ACC112 (cell line): ENCODE measurements around the gene TMEM138.
A peak's percentile ranks its signal among the peaks of the same experiment; 100 is the strongest.
"Not testable (repeated sequence)": the region's sequence is repeated elsewhere in the genome, so short reads cannot be mapped to it uniquely, and the experiment has no call there.

ENCODE experiments used
- H2AFZ ChIP-seq: fragments of 200-600 bp; sonication (generic); one replicate; pipeline ENCODE4 v1.6.0; 2017; ENCODE audit warnings: antibody characterized with exemption, low read length; ENCODE audit not compliant: unreplicated experiment
- H3K27ac ChIP-seq: fragments of 200-600 bp; sonication (generic); 2 replicates; pipeline ENCODE4 v1.5.1; 2014; ENCODE audit warnings: low read depth, mild to moderate bottlenecking, antibody characterized with exemption, low read length, moderate library complexity
- H3K27me3 ChIP-seq: fragments of 200-600 bp; sonication (generic); 2 replicates; pipeline ENCODE4 v1.6.1; 2014; ENCODE audit warnings: mild to moderate bottlenecking, antibody characterized with exemption, low read length, moderate library complexity, mixed read lengths; ENCODE audit not compliant: insufficient read depth
- H3K36me3 ChIP-seq: fragments of 200-600 bp; sonication (generic); 2 replicates; pipeline ENCODE4 v1.6.1; 2016; ENCODE audit warnings: mild to moderate bottlenecking, antibody characterized with exemption, low read length, moderate library complexity, mixed read lengths; ENCODE audit not compliant: insufficient read depth
- H3K4me1 ChIP-seq: fragments of 200-600 bp; sonication (generic); one replicate; pipeline ENCODE4 v1.6.1; 2016; ENCODE audit warnings: low read length, mixed read lengths; ENCODE audit not compliant: insufficient read depth, unreplicated experiment, control insufficient read depth
- H3K4me3 ChIP-seq: fragments of 200-600 bp; sonication (generic); 2 replicates; pipeline ENCODE4 v1.5.1; 2014; ENCODE audit warnings: mild to moderate bottlenecking, low read depth, low read length
- H3K79me2 ChIP-seq: fragments of 200-600 bp; sonication (generic); one replicate; pipeline ENCODE4 v1.6.0; 2016; ENCODE audit warnings: low read length; ENCODE audit not compliant: control insufficient read depth, unreplicated experiment, insufficient read depth

Gene TMEM138

GRCh38 chr11:61383859-61384258 is 21.7 kb downstream of the TMEM138 start:
- H3K79me2 ChIP-seq, H3K4me3 ChIP-seq, H3K36me3 ChIP-seq, H3K4me1 ChIP-seq, H3K27ac ChIP-seq, H3K27me3 ChIP-seq, H2AFZ ChIP-seq: not testable (repeated sequence)

GRCh38 chr11:61384271-61385242 is 22.4 kb downstream of the TMEM138 start:
- Histone ChIP-seq H3K27ac (no peak overlapping the region), H2AFZ (no peak overlapping the region), H3K79me2 (no peaks in the 10 kb centered on the region), H3K4me1 (no peaks in the 10 kb centered on the region), H3K4me3 (no peak overlapping the region), H3K27me3 (no peaks in the 10 kb centered on the region), H3K36me3 (no peaks in the 10 kb centered on the region)

GRCh38 chr11:61390161-61390560 is 28.0 kb downstream of the TMEM138 start:
- no peak overlapping the region for H3K4me3 ChIP-seq
- H2AFZ ChIP-seq, result no peak overlapping the region
- peaks cover 4% of the 10 kb centered on the region for H3K4me1 ChIP-seq
- H3K27ac ChIP-seq, result no peak overlapping the region
- H3K36me3 ChIP-seq, result no peaks in the 10 kb centered on the region
- no peaks in the 10 kb centered on the region for H3K79me2 ChIP-seq
- H3K27me3 ChIP-seq, result no peaks in the 10 kb centered on the region

- Histone ChIP-seq H3K27ac (no peak overlapping the region), H3K4me3 (peak overlapping the region; percentile 92), H3K36me3 (peaks cover 3% of the 10 kb centered on the region; the same call in 1 of the 2 replicates), H3K79me2 (no peaks in the 10 kb centered on the region), H2AFZ (peak overlapping the region; percentile 99), H3K27me3 (no peaks in the 10 kb centered on the region), H3K4me1 (peaks cover 4% of the 10 kb centered on the region)
Measured at GRCh38 chr11:61392981-61393595, 30.9 kb downstream of the TMEM138 start.

- Histone ChIP-seq H3K4me3 (no peak overlapping the region), H3K4me1 (no peaks in the 10 kb centered on the region), H3K27me3 (no peaks in the 10 kb centered on the region), H3K27ac (no peak overlapping the region), H3K36me3 (peaks cover 17% of the 10 kb centered on the region; the same call in 1 of the 2 replicates), H2AFZ (no peak overlapping the region), H3K79me2 (no peaks in the 10 kb centered on the region)
Measured at GRCh38 chr11:61401173-61401572, 39.0 kb downstream of the TMEM138 start.

GRCh38 chr11:61401573-61401972 is 39.4 kb downstream of the TMEM138 start:
- Histone ChIP-seq H3K79me2 (no peaks in the 10 kb centered on the region), H3K36me3 (peaks cover 19% of the 10 kb centered on the region; the same call in 1 of the 2 replicates), H2AFZ (no peak overlapping the region), H3K4me1 (no peaks in the 10 kb centered on the region), H3K4me3 (no peak overlapping the region), H3K27ac (no peak overlapping the region), H3K27me3 (no peaks in the 10 kb centered on the region)

- no peaks in the 10 kb centered on the region for H3K4me1 ChIP-seq
- H3K36me3 ChIP-seq, result peaks cover 24% of the 10 kb centered on the region
- H2AFZ ChIP-seq, result no peak overlapping the region
- H3K27me3 ChIP-seq, result no peaks in the 10 kb centered on the region
- H3K4me3 ChIP-seq, result no peak overlapping the region
- H3K79me2 ChIP-seq, result no peaks in the 10 kb centered on the region
- H3K27ac ChIP-seq, result no peak overlapping the region
Measured at GRCh38 chr11:61403658-61404057, 41.5 kb downstream of the TMEM138 start.

- H2AFZ ChIP-seq, result no peak overlapping the region
- no peak overlapping the region for H3K4me3 ChIP-seq
- no peaks in the 10 kb centered on the region for H3K79me2 ChIP-seq
- H3K36me3 ChIP-seq, result peaks cover 26% of the 10 kb centered on the region
- no peaks in the 10 kb centered on the region for H3K4me1 ChIP-seq
- H3K27ac ChIP-seq, result no peak overlapping the region
- H3K27me3 ChIP-seq, result no peaks in the 10 kb centered on the region
Measured at GRCh38 chr11:61404103-61404502, 41.9 kb downstream of the TMEM138 start.

GRCh38 chr11:61404641-61405040 is 42.5 kb downstream of the TMEM138 start:
- Histone ChIP-seq H3K27ac (no peak overlapping the region), H3K4me1 (no peaks in the 10 kb centered on the region), H3K27me3 (no peaks in the 10 kb centered on the region), H3K79me2 (no peaks in the 10 kb centered on the region), H2AFZ (no peak overlapping the region), H3K4me3 (no peak overlapping the region), H3K36me3 (peaks cover 26% of the 10 kb centered on the region)

- H3K4me1 ChIP-seq, result no peaks in the 10 kb centered on the region
- no peaks in the 10 kb centered on the region for H3K27me3 ChIP-seq
- no peak overlapping the region for H2AFZ ChIP-seq
- H3K4me3 ChIP-seq, result no peak overlapping the region
- no peaks in the 10 kb centered on the region for H3K79me2 ChIP-seq
- no peak overlapping the region for H3K27ac ChIP-seq
- H3K36me3 ChIP-seq, result peaks cover 33% of the 10 kb centered on the region
Measured at GRCh38 chr11:61406067-61406466, 43.9 kb downstream of the TMEM138 start.
